GM04504 (cell line): ENCODE data around the gene ABCC3.

Experiments used
- DNase-seq: peaks from one replicate; pipeline ENCODE4 v3.0.0-alpha.2; 2012; ENCODE audit warnings: low read depth

The ABCC3 gene

GRCh38 chr17:50634224-50634914 is at the start of gene ABCC3:
ABCC3 (plus strand) TSS chr17:50634881; CDS start chr17:50634937, 56 bp downstream.
- DNase-seq, result peak; percentile 23

GRCh38 chr17:50585346-50585745 is 49.3 kb upstream of the ABCC3 start:
- DNase-seq, result no peak

- DNase-seq, result no peak
Measured at GRCh38 chr17:50585891-50586290, 48.8 kb upstream of the ABCC3 start.

DNA sequence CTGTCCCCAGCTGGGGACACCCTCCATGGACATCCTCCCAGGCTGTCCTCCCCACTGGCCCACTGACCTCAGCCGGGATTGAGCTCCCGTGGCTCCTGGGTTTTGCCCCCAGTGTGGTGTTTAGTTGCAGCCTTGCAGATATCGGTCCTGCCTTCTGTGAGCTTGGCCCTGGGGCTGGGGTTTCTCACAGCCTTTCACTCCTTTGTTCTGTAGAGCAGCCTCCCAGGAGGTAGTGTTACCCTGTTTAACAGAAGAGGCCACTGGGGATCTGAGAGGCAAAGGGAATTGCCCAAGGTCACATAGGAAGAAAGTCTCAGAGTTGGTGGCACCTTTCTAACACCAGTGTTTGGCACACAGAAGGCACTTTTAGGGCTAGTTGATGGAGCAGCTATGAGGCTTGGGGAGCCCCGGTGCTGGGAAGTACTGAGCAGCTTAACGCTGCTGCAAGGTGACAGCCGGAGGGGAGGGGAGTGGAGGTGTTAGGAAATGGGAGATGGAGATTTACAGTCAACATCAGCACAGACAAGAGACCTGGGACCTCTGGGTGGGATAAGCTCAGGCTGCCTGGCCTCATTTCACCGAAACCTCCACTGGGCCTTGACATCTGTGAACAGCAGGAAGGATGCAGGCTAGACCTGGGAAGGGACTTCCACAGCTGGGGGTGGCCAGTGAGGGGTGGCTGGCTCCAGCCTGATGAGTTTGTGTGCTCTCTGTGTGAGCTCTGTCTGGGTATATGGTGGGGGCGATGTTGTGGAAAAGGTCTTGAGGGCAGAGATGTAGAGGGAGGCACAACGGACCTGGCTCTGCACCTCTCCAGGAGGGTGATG is 48.0 kb upstream of the ABCC3 start:
- no peak for DNase-seq

DNA sequence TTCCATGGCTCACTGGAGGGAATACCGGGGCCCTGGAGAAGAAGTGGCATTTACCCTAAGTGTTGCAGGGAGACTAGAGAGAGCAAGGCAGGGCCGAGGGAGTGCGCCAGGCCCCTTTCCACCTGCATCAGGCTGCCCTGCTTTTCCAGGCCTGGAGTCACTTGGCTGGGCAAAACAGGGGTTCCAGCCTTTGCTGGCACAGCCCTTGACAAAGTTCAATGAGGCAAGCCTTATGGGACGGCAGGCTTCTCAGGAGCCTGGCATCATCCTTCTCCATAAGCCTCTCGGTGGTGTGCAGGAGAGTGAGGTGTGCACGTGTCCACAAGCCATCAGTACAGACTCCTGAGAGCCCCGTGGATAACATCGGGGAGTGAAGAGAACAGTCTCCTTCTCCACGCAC is 47.1 kb upstream of the ABCC3 start:
- no peak for DNase-seq

DNA sequence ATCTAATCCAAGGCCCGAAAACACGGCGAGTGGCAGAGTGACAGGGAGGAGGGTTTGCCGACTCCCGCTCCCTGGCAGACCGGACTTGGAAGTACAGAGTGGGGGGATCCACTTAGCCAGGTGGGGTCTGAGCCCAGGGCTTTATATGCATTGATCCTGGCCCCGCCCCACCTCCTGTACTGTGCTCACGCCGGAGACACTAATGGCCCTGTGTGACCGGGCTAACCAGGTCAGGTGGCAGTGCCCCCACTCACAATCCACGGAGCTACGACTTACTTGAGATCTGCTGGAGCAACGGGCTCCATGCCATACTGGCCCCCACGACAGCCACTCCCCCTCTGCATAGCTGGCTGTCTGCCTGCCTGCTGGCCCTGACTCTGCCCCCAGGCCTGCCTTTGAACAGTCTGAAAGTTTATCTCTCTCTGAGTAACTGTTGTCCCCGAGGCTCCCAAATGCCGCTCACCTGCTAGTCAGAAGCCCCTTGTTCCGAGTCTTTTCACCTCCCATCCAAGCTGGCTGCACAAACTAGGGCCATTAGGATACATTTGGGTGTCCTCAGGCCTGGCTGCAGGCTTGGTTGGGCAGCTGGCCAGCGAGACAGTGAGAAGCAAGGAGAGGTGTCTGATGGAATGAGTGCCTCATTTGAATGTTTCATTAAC is 46.2 kb upstream of the ABCC3 start:
- DNase-seq, result no peak

- DNase-seq, result no peak
Measured at GRCh38 chr17:50589095-50589705, 45.5 kb upstream of the ABCC3 start.

DNA sequence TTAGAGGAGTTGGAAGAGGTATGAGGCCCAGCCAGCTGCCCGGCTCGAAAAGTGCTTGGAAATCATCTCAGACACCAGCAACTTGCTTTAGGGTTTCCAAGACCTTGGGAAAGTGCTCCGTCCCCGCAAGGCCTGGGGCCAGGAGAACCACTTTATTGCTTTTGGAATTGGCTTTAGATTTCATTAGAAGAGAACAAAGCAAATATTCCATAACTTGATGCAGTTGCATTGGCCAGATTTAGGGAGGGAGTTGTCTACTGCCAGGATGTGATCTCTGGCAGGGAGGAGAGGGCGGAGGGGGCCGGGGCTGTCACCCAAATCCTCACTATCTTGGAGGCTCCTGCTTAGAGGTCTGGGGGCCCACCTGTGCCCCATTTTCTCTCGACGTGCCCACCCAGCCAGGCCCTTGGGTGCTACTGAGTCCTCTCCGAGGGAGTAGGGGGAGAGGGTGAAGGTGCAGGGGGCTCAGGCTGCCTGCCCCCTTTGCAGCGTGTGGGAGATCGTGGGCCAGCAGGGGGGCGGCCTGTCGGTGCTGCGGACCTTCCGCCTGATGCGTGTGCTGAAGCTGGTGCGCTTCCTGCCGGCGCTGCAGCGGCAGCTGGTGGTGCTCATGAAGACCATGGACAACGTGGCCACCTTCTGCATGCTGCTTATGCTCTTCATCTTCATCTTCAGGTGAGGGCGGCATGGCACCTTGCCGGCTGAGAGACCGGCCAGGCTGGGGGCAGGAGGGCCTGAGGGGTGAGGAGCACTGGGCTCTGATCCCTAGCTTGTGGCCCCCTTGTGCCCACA is 43.5 kb upstream of the ABCC3 start:
- no peak for DNase-seq

GRCh38 chr17:50593321-50593720 is 41.4 kb upstream of the ABCC3 start:
- DNase-seq, result no peak

DNA sequence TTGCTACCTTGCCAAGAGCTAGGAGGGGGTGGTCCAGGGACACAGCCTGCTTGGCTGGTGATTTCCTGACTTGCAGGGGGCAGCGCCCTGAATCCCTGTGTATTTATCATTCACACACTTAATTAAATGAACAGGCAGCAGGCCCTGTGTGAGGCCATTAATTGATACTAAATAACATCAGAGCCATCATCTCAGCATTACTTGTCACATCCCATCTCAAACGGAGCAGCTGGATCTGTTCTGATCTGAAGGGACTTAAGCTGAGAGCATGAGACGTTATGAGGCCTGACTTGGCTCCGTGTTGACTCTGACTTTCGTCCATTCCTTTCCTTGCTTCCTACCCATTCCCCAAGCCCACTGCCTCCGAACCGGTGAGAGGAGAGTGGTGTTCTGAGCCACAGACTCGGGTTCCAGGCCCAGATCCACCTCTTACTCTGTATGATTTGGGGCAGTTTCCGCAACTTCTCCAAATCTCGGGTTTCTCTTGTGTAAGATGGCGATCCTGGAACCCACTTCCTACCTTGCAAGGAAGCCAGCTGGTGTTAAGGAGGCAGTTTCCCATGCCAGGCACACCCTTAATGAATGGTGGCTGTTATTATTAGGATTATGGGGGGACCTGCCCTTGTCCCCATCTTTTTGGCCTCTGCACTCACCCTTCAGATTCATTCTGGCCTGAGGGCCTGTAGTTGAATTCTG is 40.4 kb upstream of the ABCC3 start:
- no peak for DNase-seq

DNA sequence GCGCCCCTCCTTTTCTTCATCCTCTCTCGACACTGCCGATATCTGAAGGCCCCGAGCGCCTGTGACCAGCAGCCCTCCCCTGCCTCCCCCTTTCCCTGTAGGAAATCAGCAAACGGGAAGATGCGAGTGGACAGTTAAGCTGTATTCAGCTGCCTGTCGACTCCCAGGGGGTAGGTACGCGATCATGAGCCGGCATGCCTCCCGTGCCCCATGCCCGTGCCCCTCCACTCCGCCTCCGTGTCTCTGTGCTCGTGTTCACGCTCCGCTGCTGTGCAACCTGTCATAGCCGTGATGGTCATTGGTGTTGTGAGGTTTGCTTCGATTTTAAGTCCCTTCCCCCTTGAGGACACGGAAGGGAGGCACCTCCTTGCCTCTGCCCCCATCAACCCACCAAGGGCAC is 39.8 kb upstream of the ABCC3 start:
- DNase-seq, result no peak

DNA sequence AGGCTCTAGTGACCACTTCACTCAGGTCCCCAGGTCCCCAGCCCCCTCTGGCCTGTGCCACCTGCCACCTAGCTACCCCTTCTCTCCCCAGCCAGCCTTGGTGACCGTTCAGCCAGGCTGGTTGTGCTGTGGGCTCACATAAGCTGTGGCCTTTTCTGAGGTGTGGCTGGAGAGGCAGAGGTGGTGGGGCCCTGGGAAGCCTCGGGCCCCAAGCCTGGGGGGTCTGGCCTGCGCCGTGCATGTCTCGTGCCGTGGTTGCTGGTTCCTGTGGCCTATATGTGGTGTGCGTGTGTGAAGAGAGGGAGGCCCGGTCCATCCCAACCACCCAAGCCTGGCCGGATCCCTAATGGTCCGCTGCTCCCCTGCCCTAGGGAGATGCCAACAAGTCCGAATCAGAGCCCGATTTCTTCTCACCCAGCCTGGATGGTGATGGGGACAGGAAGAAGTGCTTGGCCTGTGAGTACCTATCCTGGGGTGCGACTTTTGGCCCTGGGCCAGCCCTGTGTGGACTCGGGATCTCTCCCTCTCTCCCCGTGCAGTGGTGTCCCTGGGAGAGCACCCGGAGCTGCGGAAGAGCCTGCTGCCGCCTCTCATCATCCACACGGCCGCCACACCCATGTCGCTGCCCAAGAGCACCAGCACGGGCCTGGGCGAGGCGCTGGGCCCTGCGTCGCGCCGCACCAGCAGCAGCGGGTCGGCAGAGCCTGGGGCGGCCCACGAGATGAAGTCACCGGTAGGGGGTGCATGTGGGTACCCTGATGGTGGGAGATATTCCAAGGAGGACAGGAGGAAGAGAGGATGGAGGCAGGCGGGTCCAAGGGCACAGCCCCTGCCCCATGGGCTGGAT is 38.3 kb upstream of the ABCC3 start:
- no peak for DNase-seq

GRCh38 chr17:50598487-50598886 is 36.2 kb upstream of the ABCC3 start:
- no peak for DNase-seq

DNA sequence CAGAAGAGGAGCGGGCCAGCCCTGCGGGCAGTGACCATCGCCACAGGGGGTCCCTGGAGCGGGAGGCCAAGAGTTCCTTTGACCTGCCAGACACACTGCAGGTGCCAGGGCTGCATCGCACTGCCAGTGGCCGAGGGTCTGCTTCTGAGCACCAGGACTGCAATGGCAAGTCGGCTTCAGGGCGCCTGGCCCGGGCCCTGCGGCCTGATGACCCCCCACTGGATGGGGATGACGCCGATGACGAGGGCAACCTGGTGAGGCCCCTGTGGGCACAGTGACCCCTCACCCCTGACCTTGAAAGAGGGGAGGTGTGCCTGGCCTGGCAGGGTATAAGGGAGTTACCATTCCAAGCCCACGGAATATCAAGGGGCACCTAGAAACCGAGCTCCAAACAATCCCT is 35.1 kb upstream of the ABCC3 start:
- DNase-seq, result no peak

DNA sequence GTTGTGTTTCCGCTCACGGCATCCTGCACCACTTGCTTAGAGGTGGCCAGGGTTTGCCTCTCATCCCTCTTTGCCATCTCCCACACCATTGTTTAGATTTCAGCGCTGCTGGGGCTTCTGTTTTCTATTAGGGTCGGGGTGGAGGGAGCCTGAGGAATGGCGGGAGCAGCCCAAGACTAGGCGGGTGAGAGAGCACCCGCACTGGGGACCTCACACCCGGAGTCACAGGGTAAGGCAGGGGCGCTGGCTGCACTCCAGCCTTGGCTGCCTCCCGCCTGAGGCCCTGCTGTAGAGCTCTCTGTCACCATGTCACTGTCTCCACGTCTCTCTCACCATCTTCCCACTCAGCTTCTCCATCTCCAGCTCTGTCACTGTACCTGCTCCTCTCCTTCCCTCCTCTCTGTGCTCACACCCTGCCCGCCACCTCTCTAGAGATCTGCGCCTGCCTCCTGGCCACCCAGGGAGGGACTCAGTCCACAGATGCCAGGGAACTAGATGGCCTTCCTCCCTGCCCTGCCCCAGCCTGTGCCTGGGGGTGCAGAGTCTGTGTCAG is 32.8 kb upstream of the ABCC3 start:
- DNase-seq, result no peak

DNA sequence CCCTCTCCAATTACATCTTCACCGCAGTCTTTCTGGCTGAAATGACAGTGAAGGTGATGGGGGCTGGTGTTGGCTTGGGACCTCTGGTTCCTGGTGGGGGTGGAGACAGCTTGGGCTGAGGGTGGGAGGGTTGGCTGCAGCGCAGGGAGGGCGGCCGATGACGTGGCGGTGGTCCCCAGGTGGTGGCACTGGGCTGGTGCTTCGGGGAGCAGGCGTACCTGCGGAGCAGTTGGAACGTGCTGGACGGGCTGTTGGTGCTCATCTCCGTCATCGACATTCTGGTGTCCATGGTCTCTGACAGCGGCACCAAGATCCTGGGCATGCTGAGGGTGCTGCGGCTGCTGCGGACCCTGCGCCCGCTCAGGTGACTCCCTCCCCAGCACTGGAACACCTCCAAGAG is 31.8 kb upstream of the ABCC3 start:
- DNase-seq, result no peak

DNA sequence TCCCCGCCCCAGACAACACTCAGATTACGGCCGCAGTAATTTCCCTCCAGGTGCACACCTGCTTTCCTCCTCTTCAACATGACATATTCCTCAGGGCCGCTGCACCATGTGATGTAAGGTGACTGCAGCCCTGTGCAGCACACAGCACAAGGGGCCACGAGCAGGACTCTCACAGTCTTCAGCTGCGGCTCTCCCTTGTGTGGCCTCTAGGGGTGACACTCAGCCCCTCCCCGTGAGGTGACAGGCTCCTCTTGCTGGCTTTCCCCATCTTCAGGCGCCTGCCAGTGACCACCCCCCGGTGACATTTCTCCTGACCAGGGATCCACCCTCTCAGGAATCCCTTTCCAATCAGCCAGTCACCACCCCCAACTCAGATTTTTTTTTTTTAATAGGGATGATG is 31.3 kb upstream of the ABCC3 start:
- no peak for DNase-seq

GRCh38 chr17:50604513-50604912 is 30.2 kb upstream of the ABCC3 start:
- no peak for DNase-seq

DNA sequence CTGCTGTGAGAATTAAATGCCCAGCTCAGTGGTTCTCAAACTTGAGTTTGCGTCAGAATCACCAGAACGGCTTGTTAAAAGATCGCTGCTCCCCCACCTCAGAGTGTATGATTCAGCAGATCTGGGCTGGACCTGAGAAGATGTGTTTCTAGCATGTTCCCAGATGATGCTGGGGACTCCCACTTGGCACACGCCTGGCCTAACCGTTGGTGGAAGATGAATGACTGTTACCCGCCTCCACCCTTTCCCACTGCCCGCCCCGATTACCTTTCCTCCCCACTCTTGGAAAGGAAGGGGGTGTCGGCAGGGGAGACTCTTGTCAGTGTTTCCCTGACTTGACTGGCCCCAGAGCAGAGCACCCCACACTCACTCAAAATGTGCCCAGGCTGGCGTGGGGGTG is 29.3 kb upstream of the ABCC3 start:
- DNase-seq, result no peak
